KBM-7 (cell line): ENCODE measurements around the gene CFAP58.

Experiments
- DNase-seq: peaks from one replicate; pipeline ENCODE4 v3.0.0-alpha.2; 2015
- in situ Hi-C: fragments of 300-500 bp; cut with MboI; formaldehyde crosslinking; loops from 2 replicates; pipeline ENCODE4 v1.14.3; 2020; ENCODE audit warnings: low sequenced_read_pairs, low pct_unique_long_range_greater_than_20kb, mixed read lengths

Gene CFAP58

GRCh38 chr10:104498347-104499081, 144.9 kb downstream of the CFAP58 start:
- in situ Hi-C loops, result no loop called here
- no peak for DNase-seq

- in situ Hi-C loops, result no loop called here
- DNase-seq, result no peak
These were observed 147.8 kb downstream of the CFAP58 start for GRCh38 chr10:104501449-104501848.

DNA sequence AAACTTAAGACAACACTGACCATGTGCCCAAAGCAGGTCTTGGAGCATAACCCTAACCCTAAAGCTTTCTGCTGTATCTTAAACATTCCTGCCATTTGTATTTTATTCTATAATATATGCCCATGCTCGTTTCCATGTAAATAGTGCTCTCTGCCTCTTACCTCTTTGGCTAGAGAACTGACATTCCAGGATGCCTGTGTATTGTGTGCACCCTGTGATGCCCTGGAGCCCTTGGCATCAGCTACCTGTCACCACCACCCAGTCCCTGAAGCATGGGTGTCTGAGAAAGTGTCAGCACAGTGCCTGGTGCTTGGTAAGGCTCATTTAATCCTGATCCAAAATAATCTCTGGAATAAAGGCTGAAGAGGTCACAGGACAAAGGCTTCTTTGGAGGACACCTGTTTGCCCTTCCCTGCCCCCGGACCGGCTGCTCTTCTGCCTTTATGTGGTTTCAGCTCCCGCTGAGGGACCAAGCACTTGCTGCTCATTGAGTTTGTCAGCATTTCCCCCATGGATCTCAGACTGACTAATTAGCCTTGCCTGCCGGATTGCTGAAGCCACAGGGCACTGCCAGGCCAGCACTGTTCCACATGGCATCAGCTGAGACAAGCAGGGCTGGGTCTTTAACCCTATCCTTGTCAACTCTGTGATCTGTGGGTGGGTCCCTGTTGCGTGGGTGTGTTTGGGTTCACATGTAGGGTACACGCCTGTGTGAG, 148.4 kb downstream of the CFAP58 start:
- no peak for DNase-seq
- in situ Hi-C loops, result no loop called here

DNA sequence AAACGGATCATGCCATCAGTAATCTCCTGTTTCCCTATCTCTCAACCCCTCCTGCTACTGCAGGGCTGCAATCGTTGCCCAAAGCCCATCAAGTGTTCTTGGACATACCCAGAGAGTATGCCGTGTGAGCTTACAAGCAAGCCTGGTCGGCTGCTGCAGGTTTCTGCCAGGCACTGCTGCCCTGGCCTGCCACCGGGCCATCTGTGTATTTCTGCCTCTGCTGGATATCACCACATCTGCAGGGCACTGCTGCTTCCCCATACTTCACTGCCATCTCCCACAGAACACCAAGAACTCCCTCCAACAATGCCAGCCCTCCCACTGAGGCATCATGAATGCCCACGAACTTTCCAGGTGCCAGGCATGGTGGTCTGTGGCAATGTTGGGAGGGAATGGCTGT, 149.3 kb downstream of the CFAP58 start:
- in situ Hi-C loops, result no loop called here
- no peak for DNase-seq
